Measurements from ENCODE around the gene MX2.

- peak; percentile 72 for TF ChIP-seq POLR2AphosphoS5 (IDR thresholded peaks at IDR 0.05)
- TF ChIP-seq, protein P1, sequence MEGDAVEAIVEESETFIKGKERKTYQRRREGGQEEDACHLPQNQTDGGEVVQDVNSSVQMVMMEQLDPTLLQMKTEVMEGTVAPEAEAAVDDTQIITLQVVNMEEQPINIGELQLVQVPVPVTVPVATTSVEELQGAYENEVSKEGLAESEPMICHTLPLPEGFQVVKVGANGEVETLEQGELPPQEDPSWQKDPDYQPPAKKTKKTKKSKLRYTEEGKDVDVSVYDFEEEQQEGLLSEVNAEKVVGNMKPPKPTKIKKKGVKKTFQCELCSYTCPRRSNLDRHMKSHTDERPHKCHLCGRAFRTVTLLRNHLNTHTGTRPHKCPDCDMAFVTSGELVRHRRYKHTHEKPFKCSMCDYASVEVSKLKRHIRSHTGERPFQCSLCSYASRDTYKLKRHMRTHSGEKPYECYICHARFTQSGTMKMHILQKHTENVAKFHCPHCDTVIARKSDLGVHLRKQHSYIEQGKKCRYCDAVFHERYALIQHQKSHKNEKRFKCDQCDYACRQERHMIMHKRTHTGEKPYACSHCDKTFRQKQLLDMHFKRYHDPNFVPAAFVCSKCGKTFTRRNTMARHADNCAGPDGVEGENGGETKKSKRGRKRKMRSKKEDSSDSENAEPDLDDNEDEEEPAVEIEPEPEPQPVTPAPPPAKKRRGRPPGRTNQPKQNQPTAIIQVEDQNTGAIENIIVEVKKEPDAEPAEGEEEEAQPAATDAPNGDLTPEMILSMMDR (IDR thresholded peaks at IDR 0.05), result peak in 2 of 4 experiments; percentile 6 to 7
Measured at GRCh38 chr21:41425954-41426675, 64.3 kb downstream of the MX2 start, which contains the start of gene MX1.
